Prostate gland (tissue), 2 donors: Measurements from ENCODE around the gene DCP2. TPM values are rescaled to one million over a fixed set of nuclear protein-coding genes. Genes with fewer than 3 reads are reported as not detected.

Experiments used
- DNase-seq: peaks from one replicate; pipeline ENCODE4 v3.0.0-alpha.2; 2019; ENCODE audit warnings: low spot score
- H3K27ac ChIP-seq, 2 donors: fragments of 200-600 bp; sonication (generic); 2 replicates each; pipeline ENCODE4 v1.5.1; 2017 to 2019
- H3K27me3 ChIP-seq: fragments of 200-600 bp; sonication (generic); replicated peaks from 2 replicates; pipeline ENCODE4 v1.5.1; 2019; ENCODE audit not compliant: insufficient read depth
- H3K36me3 ChIP-seq, 2 donors: fragments of 200-600 bp; sonication (generic); 1 replicate in 1 of 2; 2 replicates in 1 of 2; pipeline versions ENCODE4 v1.5.1 to v1.8.1; 2017 to 2019
- H3K4me1 ChIP-seq: fragments of 200-600 bp; sonication (generic); replicated peaks from 2 replicates; pipeline ENCODE4 v1.5.1; 2019
- H3K4me3 ChIP-seq, 2 donors: fragments of 200-600 bp; sonication (generic); 2 replicates each; pipeline ENCODE4 v1.5.1; 2017 to 2019
- H3K9me3 ChIP-seq: fragments of 200-600 bp; sonication (generic); 2 replicates; pipeline ENCODE4 v1.5.1; 2017
- POLR2A ChIP-seq: fragments of 450-650 bp; IDR thresholded peaks from one replicate; pipeline ENCODE4 v1.6.1; 2016; ENCODE audit warnings: antibody characterized with exemption, mild to moderate bottlenecking
- POLR2AphosphoS5 ChIP-seq: sonication (generic); formaldehyde crosslinking; IDR thresholded peaks from one replicate; pipeline ENCODE4 v1.6.1; 2017; ENCODE audit warnings: antibody characterized with exemption
- WGBS: methylation state at CpG from one replicate; pipeline ENCODE4 v1.1.5; 2018; 5-methylcytosine and 5-hydroxymethylcytosine counted together
- intact Hi-C: fragments of 100-400 bp; cut with DNase I; formaldehyde crosslinking; loops from one replicate; pipeline ENCODE4 v1.14.2; 2022
- total RNA-seq, 2 donors: library from RNA; depleted of rRNA; stranded (reverse); fragments of >200 nt; gene quantifications; one replicate each; pipeline ENCODE4 v1.1.0, GENCODE V29; 2016
- TF ChIP-seq, protein P1 (sequence below), 4 experiments: fragments of 200-600 bp in 2 of 4; fragments of 450-650 bp in 2 of 4; sonication (generic) in 2 of 4; IDR thresholded peaks; 1 replicate in 3 of 4; 2 replicates in 1 of 4; pipeline ENCODE4 v1.5.1; 2016 to 2019; ENCODE audit warnings: antibody characterized with exemption in 4 of 4, mild to moderate bottlenecking in 2 of 4, moderate library complexity in 2 of 4

The DCP2 gene
- total RNA-seq, 2 donors from 2014 or later: 23.4 to 51.6 TPM

DNA sequence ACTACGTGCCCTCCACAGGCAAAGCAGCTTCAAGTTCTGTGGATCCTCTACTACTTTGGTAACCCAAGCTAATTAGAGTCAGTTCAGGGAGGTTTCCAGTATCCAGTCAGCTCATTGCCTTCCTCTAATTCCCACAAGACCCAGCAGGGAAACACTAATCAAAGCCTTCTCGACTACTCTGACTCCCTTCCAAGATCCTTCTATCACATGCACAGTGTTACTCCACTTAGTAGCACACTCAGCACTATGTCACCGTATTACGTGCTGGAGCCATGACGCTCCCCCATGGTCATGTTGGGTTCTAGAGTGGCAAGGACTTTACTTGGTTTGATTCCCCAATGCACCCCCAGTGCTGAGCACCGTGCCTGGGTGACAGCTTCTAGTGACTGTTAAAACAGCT lies 53.0 kb downstream of the DCP2 start:
- Histone ChIP-seq H3K9me3 (no peaks in the 10 kb centered on the region), H3K4me1 (no peaks in the 10 kb centered on the region), H3K4me3 (no peak overlapping the region), H3K27ac (no peak overlapping the region), H3K27me3 (no peaks in the 10 kb centered on the region), H3K36me3 (no peaks in the 10 kb centered on the region)
- intact Hi-C loops: no loop called here
- no peak for DNase-seq
- 85% methylated on average over 6 of the region's 6 CpGs for WGBS
- TF ChIP-seq, protein P1, sequence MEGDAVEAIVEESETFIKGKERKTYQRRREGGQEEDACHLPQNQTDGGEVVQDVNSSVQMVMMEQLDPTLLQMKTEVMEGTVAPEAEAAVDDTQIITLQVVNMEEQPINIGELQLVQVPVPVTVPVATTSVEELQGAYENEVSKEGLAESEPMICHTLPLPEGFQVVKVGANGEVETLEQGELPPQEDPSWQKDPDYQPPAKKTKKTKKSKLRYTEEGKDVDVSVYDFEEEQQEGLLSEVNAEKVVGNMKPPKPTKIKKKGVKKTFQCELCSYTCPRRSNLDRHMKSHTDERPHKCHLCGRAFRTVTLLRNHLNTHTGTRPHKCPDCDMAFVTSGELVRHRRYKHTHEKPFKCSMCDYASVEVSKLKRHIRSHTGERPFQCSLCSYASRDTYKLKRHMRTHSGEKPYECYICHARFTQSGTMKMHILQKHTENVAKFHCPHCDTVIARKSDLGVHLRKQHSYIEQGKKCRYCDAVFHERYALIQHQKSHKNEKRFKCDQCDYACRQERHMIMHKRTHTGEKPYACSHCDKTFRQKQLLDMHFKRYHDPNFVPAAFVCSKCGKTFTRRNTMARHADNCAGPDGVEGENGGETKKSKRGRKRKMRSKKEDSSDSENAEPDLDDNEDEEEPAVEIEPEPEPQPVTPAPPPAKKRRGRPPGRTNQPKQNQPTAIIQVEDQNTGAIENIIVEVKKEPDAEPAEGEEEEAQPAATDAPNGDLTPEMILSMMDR (IDR thresholded peaks at IDR 0.05): no peak
- TF ChIP-seq POLR2AphosphoS5 (no peak), POLR2A (no peak)

DNA sequence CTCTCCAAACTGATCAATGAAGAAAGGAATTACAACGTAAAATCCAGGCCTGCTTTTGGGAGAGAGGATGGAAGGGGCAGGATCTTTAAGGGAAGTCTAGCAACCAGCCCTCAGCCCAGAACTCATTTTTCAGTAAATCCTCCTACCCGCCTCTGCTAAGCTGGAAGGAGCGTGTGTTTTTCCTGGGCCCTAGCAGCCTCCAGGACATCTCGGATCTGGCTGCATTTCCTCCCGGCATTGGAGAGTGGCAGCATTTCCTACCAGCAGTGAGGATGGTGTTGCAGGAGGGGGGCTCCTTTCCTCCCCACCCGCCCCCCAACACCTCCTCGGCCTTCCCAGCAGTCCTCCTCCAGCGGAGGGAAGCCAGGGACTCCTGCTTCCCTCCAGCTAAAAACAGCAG lies 54.5 kb downstream of the DCP2 start:
- no peak overlapping the region for H3K4me3 ChIP-seq
- no peaks in the 10 kb centered on the region for H3K36me3 ChIP-seq
- intact Hi-C loops: no loop called here
- H3K4me1 ChIP-seq: no peaks in the 10 kb centered on the region
- no peak overlapping the region for H3K27ac ChIP-seq
- no peaks in the 10 kb centered on the region for H3K9me3 ChIP-seq
- no peak for TF ChIP-seq POLR2A
- no peaks in the 10 kb centered on the region for H3K27me3 ChIP-seq
- whole genome bisulfite sequencing: 88% methylated on average over 8 of the region's 8 CpGs
- DNase-seq: no peak

DNA sequence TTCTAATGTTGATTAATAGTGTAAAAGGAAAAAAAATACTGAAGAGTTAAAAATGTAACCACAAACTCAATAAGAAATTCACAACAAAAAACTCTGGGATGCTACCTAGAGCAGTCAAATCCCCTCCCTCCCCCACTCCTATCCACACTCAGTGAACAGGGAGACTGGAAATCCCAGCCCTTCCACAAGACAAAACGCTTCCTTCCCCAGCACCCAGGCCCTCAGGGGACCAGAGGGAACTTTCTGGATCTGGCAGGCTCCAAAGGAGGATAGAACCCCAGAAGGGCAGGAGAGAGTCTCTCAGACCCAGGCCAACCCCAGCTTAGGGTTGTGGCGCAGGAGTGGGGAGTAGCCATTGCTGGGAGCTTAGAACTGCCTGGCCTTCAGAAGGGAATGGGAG lies 55.0 kb downstream of the DCP2 start:
- intact Hi-C loops: no loop called here
- Histone ChIP-seq H3K4me1 (no peaks in the 10 kb centered on the region), H3K36me3 (no peaks in the 10 kb centered on the region), H3K4me3 (no peak overlapping the region), H3K27ac (no peak overlapping the region), H3K9me3 (no peaks in the 10 kb centered on the region), H3K27me3 (no peaks in the 10 kb centered on the region)
- TF ChIP-seq POLR2AphosphoS5: no peak
- no peak for TF ChIP-seq POLR2A
- TF ChIP-seq, protein P1 (IDR thresholded peaks at IDR 0.05): no peak
- WGBS: 83% methylated on average over 2 of the region's 2 CpGs
- no peak for DNase-seq

DNA sequence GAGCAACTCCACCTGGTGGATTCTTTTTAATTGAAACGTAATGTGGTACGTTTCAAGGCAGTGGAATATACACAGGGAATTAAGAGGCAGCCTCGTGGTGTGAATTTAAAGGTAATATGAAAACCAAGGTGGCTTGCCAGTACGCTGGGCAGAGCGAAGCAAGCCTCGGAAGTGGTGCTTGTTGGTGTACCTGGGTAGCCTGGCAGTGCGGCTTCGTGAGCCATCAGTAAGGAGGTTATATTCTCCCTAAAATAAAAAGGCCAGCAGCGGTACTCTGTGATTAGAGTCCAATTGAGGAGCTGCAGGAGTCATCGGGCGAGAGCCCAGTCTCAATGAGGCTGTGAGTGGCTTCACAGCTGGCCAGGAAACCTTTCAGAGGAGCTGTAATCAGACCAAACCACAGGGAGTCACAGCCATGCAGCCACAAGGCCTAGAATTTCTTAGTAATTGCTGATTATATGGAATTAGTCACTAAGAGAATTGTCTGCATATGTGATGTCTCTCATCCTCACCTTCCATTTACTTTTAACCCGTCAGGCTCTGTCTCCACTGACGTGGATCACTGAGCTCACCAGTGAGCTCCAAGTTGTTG lies 57.7 kb downstream of the DCP2 start:
- TF ChIP-seq POLR2A (no peak), POLR2AphosphoS5 (no peak)
- TF ChIP-seq, protein P1 (IDR thresholded peaks at IDR 0.05): no peak
- no peaks in the 10 kb centered on the region for H3K9me3 ChIP-seq
- no peaks in the 10 kb centered on the region for H3K36me3 ChIP-seq
- intact Hi-C loops: no loop called here
- no peak overlapping the region for H3K27ac ChIP-seq
- H3K4me1 ChIP-seq: no peaks in the 10 kb centered on the region
- no peak for DNase-seq
- H3K4me3 ChIP-seq: no peak overlapping the region
- 92% methylated on average over 13 of the region's 13 CpGs for WGBS
- no peaks in the 10 kb centered on the region for H3K27me3 ChIP-seq

DNA sequence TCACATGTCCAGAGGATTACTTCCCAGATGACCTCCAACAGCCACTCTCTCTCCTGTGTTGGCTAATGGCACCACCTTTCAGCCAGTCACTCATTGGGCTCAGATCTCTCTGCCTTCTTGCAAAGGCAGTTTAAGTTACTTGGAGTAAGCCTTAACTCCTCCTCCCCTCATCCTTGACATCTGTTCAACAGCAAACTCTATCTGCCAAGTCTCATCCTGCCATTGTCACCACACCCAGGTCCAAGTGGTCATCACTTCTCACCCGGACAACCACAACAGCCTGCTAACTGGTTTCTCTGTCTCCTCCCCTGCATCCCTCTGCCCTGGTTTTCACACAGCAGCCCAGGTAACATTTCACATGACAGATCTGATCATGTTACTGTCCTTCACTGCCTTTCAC lies 58.5 kb downstream of the DCP2 start:
- DNase-seq: no peak
- Histone ChIP-seq H3K27me3 (no peaks in the 10 kb centered on the region), H3K27ac (no peak overlapping the region), H3K4me3 (no peak overlapping the region), H3K9me3 (no peaks in the 10 kb centered on the region), H3K4me1 (no peaks in the 10 kb centered on the region), H3K36me3 (no peaks in the 10 kb centered on the region)
- intact Hi-C loops: no loop called here
- WGBS: 91% methylated on average over 1 of the region's 1 CpG
- TF ChIP-seq, protein P1 (IDR thresholded peaks at IDR 0.05): no peak
- no peak for TF ChIP-seq POLR2A
- no peak for TF ChIP-seq POLR2AphosphoS5
